ENCODE data around the gene HOXC4.

Gene HOXC4

GRCh38 chr12:54015018-54015931 lies 38.4 kb upstream of the HOXC4 start:
- DNase-seq (ENCODE audit: low read depth in 3 of 3, low spot score in 1 of 3) = no peak

GRCh38 chr12:54016051-54016450 lies 37.6 kb upstream of the HOXC4 start:
- DNase-seq (ENCODE audit: low read depth in 3 of 3, low spot score in 1 of 3) = no peak

GRCh38 chr12:54016478-54016964 lies 37.1 kb upstream of the HOXC4 start:
- no peak for DNase-seq (ENCODE audit: low read depth in 3 of 3, low spot score in 1 of 3)

GRCh38 chr12:54017027-54017788 lies 36.4 kb upstream of the HOXC4 start:
- no peak for DNase-seq (ENCODE audit: low read depth in 3 of 3, low spot score in 1 of 3)

- peak in 2 of 3 donors; percentile 24 to 58 for DNase-seq (ENCODE audit: low read depth in 3 of 3, low spot score in 1 of 3)
Observed at GRCh38 chr12:54017878-54018467, 35.7 kb upstream of the HOXC4 start.

DNA sequence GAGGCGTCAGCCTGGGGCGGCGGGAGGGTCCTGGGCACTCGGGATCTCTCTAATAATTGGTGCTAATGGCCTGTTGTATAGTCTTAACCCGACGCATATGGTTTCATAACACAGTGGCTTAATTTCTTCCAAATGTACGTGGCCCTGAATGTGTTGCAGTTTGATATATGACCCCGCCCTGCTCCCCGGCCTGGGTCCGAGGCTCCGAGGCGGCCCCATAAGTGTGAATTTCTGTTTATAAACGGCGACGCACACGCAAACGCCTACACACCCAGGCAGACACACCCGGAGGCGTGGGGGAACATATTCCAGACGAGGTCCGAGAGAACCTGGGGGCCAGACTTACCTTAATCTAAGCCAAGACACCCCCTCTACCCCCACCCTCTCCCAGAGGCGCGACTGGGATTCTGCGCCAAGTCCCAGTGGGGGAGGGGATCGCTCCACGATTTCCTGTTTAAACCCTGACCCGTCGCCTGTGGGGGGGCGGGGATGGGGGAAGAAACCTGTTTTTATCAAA lies 35.1 kb upstream of the HOXC4 start:
- DNase-seq (ENCODE audit: low read depth in 3 of 3, low spot score in 1 of 3) = no peak

DNA sequence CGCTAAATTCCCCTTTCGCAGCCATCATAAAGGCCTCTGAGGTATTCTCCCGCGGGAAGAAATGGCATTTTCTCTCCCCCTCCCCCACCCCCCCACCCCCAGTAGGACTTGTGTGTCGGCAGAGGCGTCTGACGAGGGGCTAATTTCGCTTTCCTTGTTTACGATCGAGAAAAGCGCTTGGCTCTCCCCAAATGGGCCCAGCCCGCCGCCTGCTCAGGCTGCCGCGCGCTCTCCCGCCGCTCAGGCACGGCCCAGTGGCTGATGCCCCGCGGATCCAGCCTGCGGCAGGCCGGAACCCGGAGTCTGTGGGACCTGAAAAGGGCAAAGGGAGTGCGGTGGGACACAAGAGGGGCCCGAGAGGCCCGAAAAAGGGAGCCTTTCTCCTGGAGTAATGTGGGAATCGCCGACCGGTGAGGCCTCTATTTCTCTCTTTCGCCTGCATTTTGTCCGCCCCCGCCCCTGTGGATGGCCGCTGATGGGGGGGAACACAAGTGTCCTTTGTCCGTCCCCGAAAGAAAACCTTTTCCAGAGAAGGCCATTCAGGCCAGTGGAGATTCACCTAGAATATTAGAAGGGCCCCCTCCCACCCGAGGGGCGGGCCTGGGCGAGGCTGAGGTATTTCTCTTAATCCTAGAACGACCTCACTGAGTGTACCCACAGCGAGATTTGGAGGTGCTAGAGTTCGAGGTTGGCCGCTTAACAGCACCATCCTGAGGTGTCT lies 34.4 kb upstream of the HOXC4 start:
- DNase-seq (ENCODE audit: low read depth in 3 of 3, low spot score in 1 of 3) = no peak

GRCh38 chr12:54019924-54020590 lies 33.6 kb upstream of the HOXC4 start:
- DNase-seq (ENCODE audit: low read depth in 3 of 3, low spot score in 1 of 3) = no peak

DNA sequence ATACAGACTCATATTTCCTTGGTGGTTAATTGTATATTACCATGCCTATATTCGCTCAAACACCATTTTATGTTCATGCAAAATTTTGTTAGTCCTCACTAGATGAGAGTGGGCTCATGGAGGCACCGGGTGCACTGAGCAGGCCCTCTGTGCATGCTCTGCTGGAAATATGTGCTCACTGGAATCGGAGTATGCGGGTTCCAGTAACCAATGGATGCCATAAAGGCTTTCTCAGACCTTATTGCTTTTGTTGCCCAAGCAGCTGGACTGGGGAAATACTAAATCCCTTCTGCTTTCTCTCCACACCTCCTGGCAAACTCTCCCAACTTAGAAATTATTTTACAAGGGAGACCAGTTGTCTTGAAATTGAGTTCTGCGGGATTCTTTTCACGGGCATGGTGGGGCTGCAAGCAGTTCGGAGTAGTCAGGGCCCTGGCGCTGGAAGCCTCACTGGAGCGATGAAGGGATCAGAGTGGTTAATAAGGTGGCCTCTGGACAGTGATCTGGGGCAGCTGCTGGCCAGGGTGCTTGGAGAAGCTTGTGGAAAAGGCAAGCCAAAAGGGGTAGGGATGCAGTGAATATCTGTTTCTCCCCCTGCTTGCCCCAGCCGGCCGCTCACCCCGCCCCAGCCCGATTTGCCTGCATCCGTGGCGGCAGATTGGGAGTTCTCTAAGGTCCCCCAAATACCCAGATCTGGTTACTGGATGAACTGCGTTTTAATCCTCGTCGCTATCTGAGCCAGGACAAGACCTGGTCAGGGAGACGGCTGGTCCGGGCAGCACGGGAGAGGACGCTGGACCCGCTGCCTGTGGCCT lies 32.8 kb upstream of the HOXC4 start:
- DNase-seq (ENCODE audit: low read depth in 3 of 3, low spot score in 1 of 3) = no peak

DNA sequence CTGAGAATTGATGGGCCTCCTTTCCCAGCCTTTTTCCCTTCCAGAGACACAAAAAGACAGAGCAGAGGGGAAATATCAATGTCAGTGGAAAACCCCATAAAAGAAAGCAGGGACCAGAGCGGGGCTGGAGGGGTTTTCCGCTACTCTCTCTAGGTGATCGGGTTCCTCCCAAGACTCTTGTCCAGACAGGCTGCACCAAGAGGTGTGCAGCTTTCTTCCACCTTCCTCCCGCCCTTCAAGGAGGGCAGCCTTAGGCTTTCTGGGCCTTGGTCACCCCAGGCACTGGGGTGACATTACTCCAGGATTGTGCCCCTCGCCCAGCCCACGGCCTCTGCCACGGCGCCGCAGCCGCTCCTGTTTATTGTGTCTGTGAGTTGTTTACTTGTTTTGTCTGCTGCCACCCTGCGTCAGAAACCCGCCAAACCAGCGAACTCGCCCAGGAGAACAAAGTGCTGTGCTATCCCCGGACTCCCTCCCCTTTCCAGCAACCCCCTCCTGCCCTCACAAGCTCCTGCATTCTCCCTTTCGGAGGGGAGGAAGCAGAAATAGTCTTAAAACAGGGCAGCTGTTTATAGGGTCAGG lies 32.1 kb upstream of the HOXC4 start:
- no peak for DNase-seq (ENCODE audit: low read depth in 3 of 3, low spot score in 1 of 3)

- DNase-seq (ENCODE audit: low read depth in 3 of 3, low spot score in 1 of 3) = no peak
Observed at GRCh38 chr12:54022960-54023884, 30.4 kb upstream of the HOXC4 start.

DNA sequence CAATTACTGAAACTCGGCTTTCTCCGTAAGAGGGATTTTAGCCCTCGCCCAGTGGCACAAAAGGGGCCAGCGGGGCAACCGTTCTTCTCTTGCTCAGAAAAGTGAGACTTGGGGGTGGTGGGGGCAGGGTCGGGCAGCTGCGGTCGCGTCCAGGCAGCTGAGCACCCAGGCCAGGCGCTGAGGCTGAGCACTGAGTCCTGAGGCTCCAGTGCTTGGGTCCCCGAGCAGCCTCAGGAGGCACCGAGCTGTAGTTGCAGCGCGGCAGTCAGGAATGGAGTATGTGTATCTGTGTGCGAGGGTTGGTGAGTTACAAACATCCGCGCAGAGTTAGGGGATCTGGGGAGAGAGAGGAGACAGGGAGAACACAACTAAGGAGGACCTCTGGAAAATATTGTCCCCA lies 29.5 kb upstream of the HOXC4 start:
- no peak for DNase-seq (ENCODE audit: low read depth in 3 of 3, low spot score in 1 of 3)

- no peak for DNase-seq (ENCODE audit: low read depth in 3 of 3, low spot score in 1 of 3)
Observed at GRCh38 chr12:54024581-54025305, 28.9 kb upstream of the HOXC4 start.

DNA sequence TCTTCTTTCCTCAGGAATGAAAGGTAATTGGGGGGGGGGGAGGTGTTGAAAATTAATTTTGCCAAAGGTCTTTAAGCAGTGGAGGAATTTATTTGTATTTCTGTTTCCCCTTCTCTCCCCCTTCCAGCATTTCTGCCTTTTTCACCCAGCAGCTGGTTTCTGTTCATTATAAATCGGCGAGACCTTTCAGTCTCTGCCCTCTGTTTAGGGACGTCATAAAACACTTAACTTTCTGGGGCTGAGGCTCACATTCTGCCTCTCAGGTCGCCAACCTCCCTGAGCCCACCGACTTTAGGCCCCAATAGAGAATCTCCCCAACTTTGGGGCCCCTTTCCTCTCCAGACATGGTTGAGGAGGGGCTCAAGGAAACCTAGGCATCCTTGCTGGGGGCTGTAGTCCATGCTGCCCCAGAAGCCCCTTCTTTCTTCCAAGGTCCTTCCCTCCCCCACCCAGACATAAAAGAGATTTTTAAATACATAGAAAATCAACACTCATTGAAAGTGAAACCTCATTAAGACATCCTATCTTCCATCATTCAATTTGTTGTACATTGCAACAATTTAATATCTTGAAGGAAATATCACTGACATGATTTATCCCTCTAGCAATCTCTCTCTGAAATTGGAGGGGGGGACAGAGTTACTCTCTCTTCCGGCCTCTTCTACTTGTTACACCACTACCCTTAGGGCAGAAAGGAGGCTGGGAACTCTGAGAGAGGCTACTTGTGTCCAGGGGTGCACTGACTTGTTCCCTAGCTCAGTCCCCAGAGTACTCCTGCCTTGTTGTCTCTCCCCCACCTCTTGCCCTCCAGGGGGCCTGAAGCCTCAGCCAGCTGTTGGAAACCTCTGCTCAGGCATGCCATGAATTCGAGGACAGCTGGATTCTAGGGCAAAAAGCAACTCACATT lies 27.9 kb upstream of the HOXC4 start:
- DNase-seq (ENCODE audit: low read depth in 3 of 3, low spot score in 1 of 3) = no peak

- DNase-seq (ENCODE audit: low read depth in 3 of 3, low spot score in 1 of 3) = no peak
Observed at GRCh38 chr12:54026640-54027441, 26.8 kb upstream of the HOXC4 start.

DNA sequence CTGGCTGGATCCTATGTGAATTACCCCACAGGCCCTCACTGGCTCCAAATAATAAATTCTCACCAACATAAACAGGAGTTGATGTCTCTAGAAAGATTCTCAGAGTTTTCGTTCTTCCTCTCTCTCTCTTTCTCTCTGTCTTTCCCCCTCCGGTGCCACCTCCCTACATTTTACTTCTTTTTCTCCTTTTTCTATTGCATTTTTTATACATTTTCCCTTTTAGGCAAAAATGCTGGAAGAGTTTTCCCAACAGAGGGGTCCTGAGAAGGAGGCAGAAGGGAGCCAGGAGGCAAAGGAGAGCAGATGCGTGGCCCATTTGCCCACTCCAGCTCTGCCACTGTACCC lies 26.2 kb upstream of the HOXC4 start:
- no peak for DNase-seq (ENCODE audit: low read depth in 3 of 3, low spot score in 1 of 3)

Data from stimulated activated CD4-positive, alpha-beta T cell treated with anti-CD3 and anti-CD28 coated beads, TNF-alpha, amount 100 ng/mL, for 1 hour (primary cell).